Parathyroid adenoma (tissue), 2 donors: ENCODE measurements around the gene CAMKK2.
"Not testable (repeated sequence)": the region's sequence is repeated elsewhere in the genome, so short reads cannot be mapped to it uniquely, and the experiment has no call there.

Experiments
- H2AFZ ChIP-seq: fragments of 300-600 bp; sonication (generic); one replicate; pipeline ENCODE4 v1.7.0; 2017; ENCODE audit warnings: antibody characterized with exemption, mild to moderate bottlenecking
- H3K27ac ChIP-seq: fragments of 300-600 bp; sonication (generic); one replicate; pipeline ENCODE4 v1.7.0; 2017
- H3K27me3 ChIP-seq: fragments of 300-600 bp; sonication (generic); one replicate; pipeline ENCODE4 v1.7.0; 2017; ENCODE audit warnings: low read length; ENCODE audit not compliant: control insufficient read depth, insufficient read depth
- H3K36me3 ChIP-seq: fragments of 300-600 bp; sonication (generic); one replicate; pipeline ENCODE4 v1.7.0; 2017; ENCODE audit warnings: low read length; ENCODE audit not compliant: control insufficient read depth, insufficient read depth
- H3K4me1 ChIP-seq: fragments of 300-600 bp; sonication (generic); one replicate; pipeline ENCODE4 v1.7.0; 2017; ENCODE audit warnings: control low read depth
- H3K4me2 ChIP-seq: fragments of 300-600 bp; sonication (generic); one replicate; pipeline ENCODE4 v1.7.0; 2017; ENCODE audit warnings: low read length
- H3K4me3 ChIP-seq: fragments of 300-600 bp; sonication (generic); one replicate; pipeline ENCODE4 v1.7.0; 2017; ENCODE audit warnings: low read depth, low read length
- H3K79me2 ChIP-seq: fragments of 300-600 bp; sonication (generic); one replicate; pipeline ENCODE4 v1.7.0; 2017; ENCODE audit warnings: control low read depth
- H3K9ac ChIP-seq: fragments of 300-600 bp; sonication (generic); one replicate; pipeline ENCODE4 v1.7.0; 2017; ENCODE audit warnings: mild to moderate bottlenecking
- H3K9me3 ChIP-seq: fragments of 300-600 bp; sonication (generic); one replicate; pipeline ENCODE4 v1.7.0; 2017; ENCODE audit warnings: low read length; ENCODE audit not compliant: control insufficient read depth
- CTCF ChIP-seq: fragments of 300-600 bp; sonication (generic); IDR thresholded peaks from one replicate; pipeline ENCODE4 v1.7.0; 2017; ENCODE audit warnings: antibody characterized with exemption, mild to moderate bottlenecking
- donor health status: primary hyperparathyroidism.

The CAMKK2 gene

GRCh38 chr12:121205491-121205890 lies 91.0 kb downstream of the CAMKK2 start:
- Histone ChIP-seq H2AFZ (no peak overlapping the region), H3K27ac (no peak overlapping the region), H3K9ac (no peak overlapping the region), H3K9me3 (no peaks in the 10 kb centered on the region), H3K4me1 (no peaks in the 10 kb centered on the region), H3K79me2 (no peaks in the 10 kb centered on the region), H3K4me2 (no peak overlapping the region), H3K36me3 (no peaks in the 10 kb centered on the region), H3K4me3 (no peak overlapping the region), H3K27me3 (no peaks in the 10 kb centered on the region)
- TF ChIP-seq CTCF, result no peak

- Histone ChIP-seq H3K36me3 (no peaks in the 10 kb centered on the region), H3K4me1 (no peaks in the 10 kb centered on the region), H3K4me3 (no peak overlapping the region), H3K4me2 (no peak overlapping the region), H2AFZ (no peak overlapping the region), H3K9me3 (no peaks in the 10 kb centered on the region), H3K27ac (no peak overlapping the region), H3K27me3 (no peaks in the 10 kb centered on the region), H3K79me2 (no peaks in the 10 kb centered on the region), H3K9ac (no peak overlapping the region)
- no peak for TF ChIP-seq CTCF
Measured at GRCh38 chr12:121203482-121203881, 93.0 kb downstream of the CAMKK2 start.

GRCh38 chr12:121202407-121203355 lies 93.8 kb downstream of the CAMKK2 start:
- Histone ChIP-seq H3K4me3 (no peak overlapping the region), H3K9me3 (no peaks in the 10 kb centered on the region), H3K27me3 (no peaks in the 10 kb centered on the region), H3K9ac (no peak overlapping the region), H2AFZ (no peak overlapping the region), H3K79me2 (no peaks in the 10 kb centered on the region), H3K36me3 (no peaks in the 10 kb centered on the region), H3K4me1 (no peaks in the 10 kb centered on the region), H3K27ac (no peak overlapping the region), H3K4me2 (no peak overlapping the region)
- no peak for TF ChIP-seq CTCF

- not testable (repeated sequence) for H2AFZ ChIP-seq, H3K4me1 ChIP-seq, H3K27ac ChIP-seq, H3K27me3 ChIP-seq, H3K79me2 ChIP-seq, H3K9ac ChIP-seq, H3K9me3 ChIP-seq, H3K4me3 ChIP-seq, H3K4me2 ChIP-seq, H3K36me3 ChIP-seq
Measured at GRCh38 chr12:121201140-121201539, 95.4 kb downstream of the CAMKK2 start.

- Histone ChIP-seq H3K9ac (no peak overlapping the region), H3K27me3 (no peaks in the 10 kb centered on the region), H3K79me2 (no peaks in the 10 kb centered on the region), H3K36me3 (no peaks in the 10 kb centered on the region), H3K4me2 (no peak overlapping the region), H3K4me1 (no peaks in the 10 kb centered on the region), H3K9me3 (no peaks in the 10 kb centered on the region), H3K4me3 (no peak overlapping the region), H3K27ac (no peak overlapping the region), H2AFZ (no peak overlapping the region)
- TF ChIP-seq CTCF, result no peak
Measured at GRCh38 chr12:121198949-121199348, 97.6 kb downstream of the CAMKK2 start.
